ENCODE data around the gene MSN. TPM values are rescaled to one million over a fixed set of nuclear protein-coding genes. Genes with fewer than 3 reads are reported as not detected.

The MSN gene
- total RNA-seq, 3 donors from 2014 or later (not counting 1 experiment from before 2014, with no cell fraction given), result 866 to 1,028 (median 919) TPM

DNA sequence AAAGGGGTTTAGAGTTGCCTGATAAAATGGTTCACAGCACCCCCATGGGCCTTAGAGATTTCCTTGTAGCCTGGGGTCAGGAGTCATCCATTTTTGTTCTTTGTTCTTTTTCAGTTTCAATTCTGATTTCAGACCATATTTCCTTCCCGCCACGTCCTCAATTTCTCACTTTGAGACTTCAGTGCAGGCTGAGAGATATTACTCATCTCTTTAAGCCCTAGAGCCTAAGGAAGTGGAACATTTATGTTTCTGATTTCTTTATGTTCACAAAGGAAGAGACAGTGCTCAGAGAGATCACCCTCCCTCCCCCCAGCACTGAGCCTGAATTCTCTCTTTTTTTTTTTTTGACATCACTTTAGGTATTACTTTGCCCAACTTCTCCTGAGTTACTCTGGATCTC lies 56.3 kb downstream of the MSN start:
- peak in 1 of 2 donors; percentile 73 for DNase-seq
- Histone ChIP-seq H3K27ac (ENCODE audit: low read length) (peak overlapping the region; percentile 82), H3K27me3 (ENCODE audit: control insufficient read depth, insufficient read depth, low read length) (no peaks in the 10 kb centered on the region), H3K4me1 (ENCODE audit: control insufficient read depth, insufficient read depth, low read length) (peaks cover 59% of the 10 kb centered on the region), H3K9me3 (ENCODE audit: control insufficient read depth, insufficient read depth, low read length) (no peaks in the 10 kb centered on the region), H3K36me3 (ENCODE audit: control insufficient read depth, insufficient read depth, low read length) (peaks cover 33% of the 10 kb centered on the region), H3K4me3 (ENCODE audit: low read length) (no peak overlapping the region)
- ATAC-seq, result peak; percentile 69 to 80 (median 77)
- Mint-ChIP-seq H3K9me3 (no peaks in the 10 kb centered on the region), H3K36me3 (peaks cover 3% of the 10 kb centered on the region), H3K27ac (peak overlapping the region; percentile 76 to 79), H3K27me3 (ENCODE audit: low read depth in 2 of 2) (no peaks in the 10 kb centered on the region), H3K4me3 (peak overlapping the region; percentile 80), H3K4me1 (peaks cover 86 to 90% of the 10 kb centered on the region in 2 donors)
- intact Hi-C loops (cut with micrococcal nuclease), result loop anchor here (1.0 to 10.0 kb wide), 6 partner anchors 17 to 321 kb away; partner anchors contain the start of gene VSIG4
- WGBS (ENCODE audit: insufficient coverage), result 0% methylated on average over 2 of the region's 2 CpGs
- TF ChIP-seq, protein P1, sequence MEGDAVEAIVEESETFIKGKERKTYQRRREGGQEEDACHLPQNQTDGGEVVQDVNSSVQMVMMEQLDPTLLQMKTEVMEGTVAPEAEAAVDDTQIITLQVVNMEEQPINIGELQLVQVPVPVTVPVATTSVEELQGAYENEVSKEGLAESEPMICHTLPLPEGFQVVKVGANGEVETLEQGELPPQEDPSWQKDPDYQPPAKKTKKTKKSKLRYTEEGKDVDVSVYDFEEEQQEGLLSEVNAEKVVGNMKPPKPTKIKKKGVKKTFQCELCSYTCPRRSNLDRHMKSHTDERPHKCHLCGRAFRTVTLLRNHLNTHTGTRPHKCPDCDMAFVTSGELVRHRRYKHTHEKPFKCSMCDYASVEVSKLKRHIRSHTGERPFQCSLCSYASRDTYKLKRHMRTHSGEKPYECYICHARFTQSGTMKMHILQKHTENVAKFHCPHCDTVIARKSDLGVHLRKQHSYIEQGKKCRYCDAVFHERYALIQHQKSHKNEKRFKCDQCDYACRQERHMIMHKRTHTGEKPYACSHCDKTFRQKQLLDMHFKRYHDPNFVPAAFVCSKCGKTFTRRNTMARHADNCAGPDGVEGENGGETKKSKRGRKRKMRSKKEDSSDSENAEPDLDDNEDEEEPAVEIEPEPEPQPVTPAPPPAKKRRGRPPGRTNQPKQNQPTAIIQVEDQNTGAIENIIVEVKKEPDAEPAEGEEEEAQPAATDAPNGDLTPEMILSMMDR (IDR thresholded peaks at IDR 0.05), result no peak

DNA sequence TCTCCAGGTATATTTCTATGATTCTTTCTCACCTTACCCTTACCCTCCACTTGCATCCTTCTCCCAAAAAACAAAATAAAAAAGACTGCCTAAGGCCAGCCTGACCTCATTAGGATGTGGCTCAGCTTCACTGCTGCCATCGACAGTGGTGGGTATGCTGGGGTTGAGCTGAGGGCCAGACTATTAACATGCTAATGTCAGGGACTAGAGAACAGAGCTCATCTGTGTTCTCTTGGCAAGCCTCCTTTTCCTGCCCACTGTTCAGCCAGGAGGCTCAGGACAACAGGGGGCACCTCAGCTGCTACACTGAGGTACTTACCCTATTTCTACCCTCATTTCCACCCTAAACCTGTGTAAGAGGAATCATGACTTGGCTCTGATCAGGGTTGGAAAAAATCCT lies 59.3 kb downstream of the MSN start:
- TF ChIP-seq, protein P1 (IDR thresholded peaks at IDR 0.05), result no peak
- 17% methylated on average over 1 of the region's 1 CpG for WGBS (ENCODE audit: insufficient coverage)
- Histone ChIP-seq H3K9me3 (ENCODE audit: control insufficient read depth, insufficient read depth, low read length) (no peaks in the 10 kb centered on the region), H3K27me3 (ENCODE audit: control insufficient read depth, insufficient read depth, low read length) (no peaks in the 10 kb centered on the region), H3K36me3 (ENCODE audit: control insufficient read depth, insufficient read depth, low read length) (peaks cover 49% of the 10 kb centered on the region), H3K27ac (ENCODE audit: low read length) (peak overlapping the region; percentile 48), H3K4me1 (ENCODE audit: control insufficient read depth, insufficient read depth, low read length) (peaks cover 59% of the 10 kb centered on the region), H3K4me3 (ENCODE audit: low read length) (no peak overlapping the region)
- no peaks in the 10 kb centered on the region for H3K27me3 Mint-ChIP-seq (ENCODE audit: low read depth in 2 of 2)
- intact Hi-C loops (cut with micrococcal nuclease), result loop anchor here (10.0 kb wide), 2 partner anchors 258 to 318 kb away; partner anchors contain the start of gene VSIG4
- H3K27ac Mint-ChIP-seq, result peak overlapping the region; percentile 76 to 79
- H3K9me3 Mint-ChIP-seq, result no peaks in the 10 kb centered on the region
- H3K4me3 Mint-ChIP-seq, result peak overlapping the region; percentile 72
- no peak for ATAC-seq
- DNase-seq, result no peak
- peaks cover 17% of the 10 kb centered on the region for H3K36me3 Mint-ChIP-seq
- H3K4me1 Mint-ChIP-seq, result peaks cover 80 to 90% of the 10 kb centered on the region in 2 donors

GRCh38 chrX:65731684-65732289 lies 64.3 kb downstream of the MSN start:
- TF ChIP-seq, protein P1 (IDR thresholded peaks at IDR 0.05), result no peak
- no peaks in the 10 kb centered on the region for H3K27me3 ChIP-seq (ENCODE audit: control insufficient read depth, insufficient read depth, low read length)
- no peak overlapping the region for H3K27ac ChIP-seq (ENCODE audit: low read length)
- peaks cover 56 to 77% of the 10 kb centered on the region in 2 donors for H3K4me1 Mint-ChIP-seq
- H3K4me3 ChIP-seq (ENCODE audit: low read length), result no peak overlapping the region
- no peak for ATAC-seq
- intact Hi-C loops (cut with micrococcal nuclease), result no loop called here
- WGBS (ENCODE audit: insufficient coverage), result 64% methylated on average over 1 of the region's 1 CpG
- H3K9me3 Mint-ChIP-seq, result no peaks in the 10 kb centered on the region
- DNase-seq, result no peak
- no peaks in the 10 kb centered on the region for H3K9me3 ChIP-seq (ENCODE audit: control insufficient read depth, insufficient read depth, low read length)
- peaks cover 88% of the 10 kb centered on the region for H3K36me3 ChIP-seq (ENCODE audit: control insufficient read depth, insufficient read depth, low read length)
- H3K27me3 Mint-ChIP-seq (ENCODE audit: low read depth in 2 of 2), result no peaks in the 10 kb centered on the region
- peak overlapping the region; percentile 79 to 84 for H3K27ac Mint-ChIP-seq
- H3K4me1 ChIP-seq (ENCODE audit: control insufficient read depth, insufficient read depth, low read length), result peaks cover 23% of the 10 kb centered on the region
- no peak overlapping the region for H3K4me3 Mint-ChIP-seq
- peaks cover 66% of the 10 kb centered on the region for H3K36me3 Mint-ChIP-seq

DNA sequence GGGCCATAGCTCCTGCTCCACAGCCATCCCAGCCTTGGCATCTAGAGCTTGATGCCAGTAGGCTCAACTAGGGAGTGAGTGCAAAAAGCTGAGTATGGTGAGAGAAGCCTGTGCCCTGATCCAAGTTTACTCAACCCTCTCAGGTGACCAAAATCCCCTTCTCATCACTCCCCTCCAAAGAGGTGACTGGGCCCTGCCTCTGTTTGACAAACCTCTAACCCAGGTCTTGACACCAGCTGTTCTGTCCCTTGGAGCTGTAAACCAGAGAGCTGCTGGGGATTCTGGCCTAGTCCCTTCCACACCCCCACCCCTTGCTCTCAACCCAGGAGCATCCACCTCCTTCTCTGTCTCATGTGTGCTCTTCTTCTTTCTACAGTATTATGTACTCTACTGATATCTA lies 73.5 kb downstream of the MSN start:
- no peaks in the 10 kb centered on the region for H3K27me3 Mint-ChIP-seq (ENCODE audit: low read depth in 2 of 2)
- Histone ChIP-seq H3K9me3 (ENCODE audit: control insufficient read depth, insufficient read depth, low read length) (no peaks in the 10 kb centered on the region), H3K36me3 (ENCODE audit: control insufficient read depth, insufficient read depth, low read length) (peaks cover 67% of the 10 kb centered on the region), H3K4me1 (ENCODE audit: control insufficient read depth, insufficient read depth, low read length) (no peaks in the 10 kb centered on the region), H3K27me3 (ENCODE audit: control insufficient read depth, insufficient read depth, low read length) (no peaks in the 10 kb centered on the region), H3K27ac (ENCODE audit: low read length) (no peak overlapping the region), H3K4me3 (ENCODE audit: low read length) (no peak overlapping the region)
- no peak for DNase-seq
- peaks cover 59% of the 10 kb centered on the region for H3K36me3 Mint-ChIP-seq
- no peak overlapping the region for H3K4me3 Mint-ChIP-seq
- no peaks in the 10 kb centered on the region for H3K9me3 Mint-ChIP-seq
- H3K27ac Mint-ChIP-seq, result peak overlapping the region; percentile 73 to 86
- TF ChIP-seq, protein P1 (IDR thresholded peaks at IDR 0.05), result no peak
- no peak for ATAC-seq
- H3K4me1 Mint-ChIP-seq, result peaks cover 40 to 46% of the 10 kb centered on the region in 2 donors
- intact Hi-C loops (cut with micrococcal nuclease), result no loop called here
